ENCODE data around the gene ARL2. TPM values are rescaled to one million over a fixed set of nuclear protein-coding genes. Genes with fewer than 3 reads are reported as not detected.

Gene ARL2
- polyA plus RNA-seq, 4 donors = 58.1 to 81.6 (median 64.8) TPM

DNA sequence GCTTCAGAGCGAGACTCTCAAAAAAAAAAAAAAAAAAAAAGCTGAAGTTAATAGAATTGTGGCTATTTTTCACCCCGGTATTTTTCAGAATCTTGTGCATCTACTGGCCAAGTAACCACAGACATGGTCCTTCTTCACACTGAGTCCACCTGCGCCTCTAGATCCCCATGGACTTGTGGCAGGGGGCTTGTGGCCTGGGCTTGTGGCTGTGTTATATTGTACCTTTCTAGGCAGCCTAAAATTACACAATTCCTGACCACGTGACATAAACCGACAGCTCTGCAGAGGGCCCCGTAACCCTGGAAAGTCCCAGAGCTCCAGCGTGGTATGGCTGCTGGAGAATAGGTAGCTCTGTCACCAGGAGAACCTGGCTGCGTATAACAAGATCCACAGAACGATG is 55.3 kb downstream of the ARL2 start:
- no peak for DNase-seq (ENCODE audit: low read depth in 4 of 4, low spot score in 2 of 4)

Other genes starting within 250 kb of the ARL2 start
- gene SF1, start 235.6 kb upstream of the ARL2 start, polyA plus RNA-seq (ENCODE audit: insufficient read length in 4 of 4) = 100 to 1,000 TPM; 263 to 497 (median 371) TPM
- 10 to 100 TPM; 17.8 to 25.7 (median 24.2) TPM for gene MAP4K2, start 210.9 kb upstream of the ARL2 start, polyA plus RNA-seq (ENCODE audit: insufficient read length in 4 of 4)
- gene MEN1, start 203.6 kb upstream of the ARL2 start, polyA plus RNA-seq (ENCODE audit: insufficient read length in 4 of 4) = 10 to 100 TPM; 31.6 to 53.5 (median 42.7) TPM
- 1 to 10 TPM; 5.2 to 8.1 (median 5.9) TPM for gene CDC42BPG, start 169.5 kb upstream of the ARL2 start, polyA plus RNA-seq (ENCODE audit: insufficient read length in 4 of 4)
- gene EHD1, start 135.5 kb upstream of the ARL2 start, polyA plus RNA-seq (ENCODE audit: insufficient read length in 4 of 4) = 10 to 100 TPM; 54.4 to 77.9 (median 64.7) TPM
- 10 to 100 TPM; 12.2 to 28.1 (median 21.6) TPM for gene ATG2A, start 97.0 kb upstream of the ARL2 start, polyA plus RNA-seq (ENCODE audit: insufficient read length in 4 of 4)
- gene PPP2R5B, start 89.5 kb upstream of the ARL2 start, polyA plus RNA-seq (ENCODE audit: insufficient read length in 4 of 4) = 10 to 100 TPM; 14.4 to 20.2 (median 17.2) TPM
- gene GPHA2, start 78.3 kb upstream of the ARL2 start, polyA plus RNA-seq (ENCODE audit: insufficient read length in 4 of 4) = 1 to 10 TPM; 1.9 to 3.1 (median 2.6) TPM
- 1 to 10 TPM in 1 of 4 donors, under 1 TPM in 3; 0.48 to 1.5 (median 0.72) TPM for gene MAJIN, start 42.1 kb upstream of the ARL2 start, polyA plus RNA-seq (ENCODE audit: insufficient read length in 4 of 4)
- 1 to 10 TPM; 2.3 to 3.3 (median 2.8) TPM for gene BATF2, start 17.2 kb upstream of the ARL2 start, polyA plus RNA-seq (ENCODE audit: insufficient read length in 4 of 4)
- 10 to 100 TPM; 25.5 to 34.3 (median 30.4) TPM for gene SNX15, start 13.3 kb downstream of the ARL2 start, polyA plus RNA-seq (ENCODE audit: insufficient read length in 4 of 4)
- 10 to 100 TPM; 10.2 to 20.3 (median 13.5) TPM for gene SAC3D1, start 27.1 kb downstream of the ARL2 start, polyA plus RNA-seq (ENCODE audit: insufficient read length in 4 of 4)
- gene NAALADL1, start 44.4 kb downstream of the ARL2 start, polyA plus RNA-seq (ENCODE audit: insufficient read length in 4 of 4) = 10 to 100 TPM; 10.8 to 17.4 (median 12.2) TPM
- 10 to 100 TPM; 16.9 to 22.4 (median 21.1) TPM for gene CDCA5, start 69.9 kb downstream of the ARL2 start, polyA plus RNA-seq (ENCODE audit: insufficient read length in 4 of 4)
- 10 to 100 TPM; 27.9 to 35.9 (median 34.6) TPM for gene ZFPL1, start 70.1 kb downstream of the ARL2 start, polyA plus RNA-seq (ENCODE audit: insufficient read length in 4 of 4)
- 100 to 1,000 TPM; 100 to 159 (median 143) TPM for gene VPS51, start 82.1 kb downstream of the ARL2 start, polyA plus RNA-seq (ENCODE audit: insufficient read length in 4 of 4)
- 100 to 1,000 TPM in 1 of 4 donors, 10 to 100 TPM in 3; 77.8 to 101 (median 80.4) TPM for gene TM7SF2, start 97.7 kb downstream of the ARL2 start, polyA plus RNA-seq (ENCODE audit: insufficient read length in 4 of 4)
- gene ZNHIT2, start 103.5 kb downstream of the ARL2 start, polyA plus RNA-seq (ENCODE audit: insufficient read length in 4 of 4) = 10 to 100 TPM in 2 of 4 donors, 1 to 10 TPM in 2; 6.0 to 13.3 (median 9.5) TPM
- 100 to 1,000 TPM; 643 to 971 (median 752) TPM for gene FAU, start 108.0 kb downstream of the ARL2 start, polyA plus RNA-seq (ENCODE audit: insufficient read length in 4 of 4)
- gene MRPL49, start 108.2 kb downstream of the ARL2 start, polyA plus RNA-seq (ENCODE audit: insufficient read length in 4 of 4) = 10 to 100 TPM; 56.2 to 65.2 (median 62.2) TPM
- gene SYVN1, start 120.4 kb downstream of the ARL2 start, polyA plus RNA-seq (ENCODE audit: insufficient read length in 4 of 4) = 10 to 100 TPM; 40.4 to 57.0 (median 48.3) TPM
- gene SPDYC, start 156.1 kb downstream of the ARL2 start, polyA plus RNA-seq (ENCODE audit: insufficient read length in 4 of 4) = under 1 TPM in 1 of 4 donors, not detected in 3; 0.16 TPM
- gene CAPN1, start 167.8 kb downstream of the ARL2 start, polyA plus RNA-seq (ENCODE audit: insufficient read length in 4 of 4) = 100 to 1,000 TPM in 2 of 4 donors, 10 to 100 TPM in 2; 83.3 to 121 (median 99.2) TPM
- 10 to 100 TPM; 22.0 to 34.0 (median 30.9) TPM for gene POLA2, start 247.8 kb downstream of the ARL2 start, polyA plus RNA-seq (ENCODE audit: insufficient read length in 4 of 4)

Measured in left renal cortex interstitium (tissue), 4 donors.